A549 (cell line): ENCODE results near the gene WRAP53. TPM values are rescaled to one million over a fixed set of nuclear protein-coding genes. Genes with fewer than 3 reads are reported as not detected.

Experiments used
- ATAC-seq, 2 experiments: fragments of 200-7000 bp in 1 of 2; fragments of >200 bp in 1 of 2; cut with Nextera tagmentation in 1 of 2; cut with Tn5 transposase in 1 of 2; 3 replicates each; pipeline versions ENCODE4 v1.8.0 to v1.9.1; 2018 to 2020; ENCODE audit warnings: mild to moderate bottlenecking in 1 of 2, moderate library complexity in 1 of 2
- CTCF ChIA-PET: fragments of 300-600 bp; sonication (Branson Sonifier 250); formaldehyde crosslinking; extraction: SDS; loops from one replicate; lab custom pipeline; 2021; ENCODE audit warnings: antibody characterized with exemption, inconsistent platforms; lab: Yijun Ruan, JAX
- POLR2A ChIA-PET: fragments of 350-600 bp; formaldehyde crosslinking; extraction: SDS; loops from one replicate; lab custom pipeline; 2021; ENCODE audit warnings: antibody characterized with exemption, inconsistent platforms; lab: Yijun Ruan, JAX
- DNase-seq, 2 experiments: peaks; one replicate each; pipeline versions ENCODE4 v3.0.0 to v3.0.0-alpha.2; 2011 to 2016; ENCODE audit warnings: low read depth in 1 of 2, low spot score in 1 of 2
- FAIRE-seq: peaks from 2 replicates; lab custom pipeline; 2011; peaks lifted over from hg19 to GRCh38; lab: Jason Lieb, UNC
- H3K27ac ChIP-seq, 2 experiments: fragments of >200 bp; sonication (Bioruptor Twin); formaldehyde crosslinking; 3 replicates each; pipeline ENCODE4 v1.5.1; 2016 to 2017
- H3K4me1 ChIP-seq: fragments of >200 bp; sonication (Bioruptor Twin); formaldehyde crosslinking; 3 replicates; pipeline ENCODE4 v1.6.1; 2016
- H3K4me2 ChIP-seq: fragments of >200 bp; sonication (Bioruptor Twin); formaldehyde crosslinking; 3 replicates; pipeline ENCODE4 v1.6.1; 2016
- H3K4me3 ChIP-seq: fragments of >200 bp; sonication (Bioruptor Twin); formaldehyde crosslinking; 3 replicates; pipeline ENCODE4 v1.5.1; 2016
- H3K9me3 ChIP-seq: fragments of >200 bp; sonication (Bioruptor Twin); formaldehyde crosslinking; 3 replicates; pipeline ENCODE4 v1.6.1; 2016
- BCL3 ChIP-seq: fragments of >200 bp; sonication (Bioruptor Twin); formaldehyde crosslinking; IDR thresholded peaks from 3 replicates; pipeline ENCODE4 v1.6.1; 2016
- BHLHE40 ChIP-seq: IDR thresholded peaks from 2 replicates; pipeline ENCODE4 v1.6.1; 2012; ENCODE audit warnings: low read depth, low read length, inconsistent platforms
- CBX2 ChIP-seq: fragments of 200-600 bp; sonication (generic); IDR thresholded peaks from 2 replicates; pipeline ENCODE4 v1.6.1; 2016; ENCODE audit warnings: low read depth, mild to moderate bottlenecking, borderline replicate concordance
- CEBPB ChIP-seq, 2 experiments: fragments of >200 bp in 1 of 2; sonication (Bioruptor Twin) in 1 of 2; formaldehyde crosslinking in 1 of 2; IDR thresholded peaks; 2 replicates each; pipeline ENCODE4 v1.6.1; 2012 to 2016
- EHF ChIP-seq: fragments of 250-450 bp; sonication (Bioruptor Pico); IDR thresholded peaks from 2 replicates; pipeline ENCODE4 v1.5.0; 2020; ENCODE audit warnings: mild to moderate bottlenecking
- ESRRA ChIP-seq: fragments of 150-350 bp; IDR thresholded peaks from 2 replicates; pipeline ENCODE4 v1.6.1; 2014; ENCODE audit warnings: mild to moderate bottlenecking, low read length, borderline replicate concordance
- FOSB ChIP-seq: fragments of 250-450 bp; sonication (Bioruptor Pico); IDR thresholded peaks from 2 replicates; pipeline ENCODE4 v1.5.0; 2020; ENCODE audit warnings: mild to moderate bottlenecking, moderate library complexity
- FOSL2 ChIP-seq, 2 experiments: fragments of 450-650 bp in 1 of 2; fragments of >200 bp in 1 of 2; sonication (Bioruptor Twin) in 1 of 2; formaldehyde crosslinking; IDR thresholded peaks; 2 replicates each; pipeline versions ENCODE4 v1.5.0 to v1.6.1; 2016 to 2020; ENCODE audit warnings: mild to moderate bottlenecking in 1 of 2, moderate library complexity in 1 of 2
- GATA3 ChIP-seq: IDR thresholded peaks from 2 replicates; pipeline ENCODE4 v1.6.1; 2012; ENCODE audit warnings: borderline replicate concordance
- HEYL ChIP-seq: fragments of 250-450 bp; sonication (Bioruptor Pico); IDR thresholded peaks from 2 replicates; pipeline ENCODE4 v1.8.0; 2021; ENCODE audit warnings: mild to moderate bottlenecking, moderate library complexity
- HOXA7 ChIP-seq: fragments of 250-450 bp; sonication (Bioruptor Pico); IDR thresholded peaks from 2 replicates; pipeline ENCODE4 v1.5.0; 2020; ENCODE audit warnings: mild to moderate bottlenecking, moderate library complexity
- HOXB13 ChIP-seq: fragments of 250-450 bp; sonication (Bioruptor Pico); IDR thresholded peaks from 2 replicates; pipeline ENCODE4 v1.5.0; 2020; ENCODE audit warnings: low read depth, mild to moderate bottlenecking, moderate library complexity
- JUN ChIP-seq, 2 experiments: fragments of >200 bp; sonication (Bioruptor Twin); formaldehyde crosslinking; IDR thresholded peaks; 2 replicates in 1 of 2; 3 replicates in 1 of 2; pipeline ENCODE4 v1.6.1; 2016 to 2017
- JUNB ChIP-seq: fragments of >200 bp; sonication (Bioruptor Twin); formaldehyde crosslinking; IDR thresholded peaks from 2 replicates; pipeline ENCODE4 v1.6.1; 2016
- KDM5A ChIP-seq: fragments of 200-600 bp; sonication (generic); IDR thresholded peaks from 2 replicates; pipeline ENCODE4 v1.6.1; 2016; ENCODE audit warnings: antibody characterized with exemption, mild to moderate bottlenecking
- MAZ ChIP-seq: fragments of 150-350 bp; IDR thresholded peaks from 2 replicates; pipeline ENCODE4 v1.6.1; 2014; ENCODE audit warnings: antibody characterized with exemption, low read depth, low read length, borderline replicate concordance
- MYC ChIP-seq: IDR thresholded peaks from 2 replicates; pipeline ENCODE4 v1.6.1; 2012; ENCODE audit warnings: mild to moderate bottlenecking, inconsistent platforms, low read length, improper control_type of control experiment, borderline replicate concordance
- NFE2L2 ChIP-seq: fragments of 150-350 bp; conservative IDR thresholded peaks from 2 replicates; pipeline ENCODE4 v1.6.1; 2014; ENCODE audit warnings: low read length
- NPAS2 ChIP-seq: fragments of 250-450 bp; sonication (Bioruptor Pico); IDR thresholded peaks from 2 replicates; pipeline ENCODE4 v1.8.0; 2022; ENCODE audit warnings: mild to moderate bottlenecking, moderate library complexity, borderline replicate concordance
- PHF8 ChIP-seq: fragments of 200-600 bp; sonication (generic); IDR thresholded peaks from 2 replicates; pipeline ENCODE4 v1.6.1; 2016; ENCODE audit warnings: low read depth, mild to moderate bottlenecking, antibody characterized with exemption, moderate library complexity, borderline replicate concordance
- POLR2A ChIP-seq: IDR thresholded peaks from 2 replicates; pipeline ENCODE4 v1.6.1; 2012; ENCODE audit warnings: mild to moderate bottlenecking, low read length
- POLR2AphosphoS2 ChIP-seq: conservative IDR thresholded peaks from 2 replicates; pipeline ENCODE4 v1.6.1; 2012; ENCODE audit warnings: low read length, improper control_type of control experiment, inconsistent platforms
- RARB ChIP-seq: fragments of 250-450 bp; sonication (Bioruptor Pico); IDR thresholded peaks from 2 replicates; pipeline ENCODE4 v1.8.0; 2021; ENCODE audit warnings: mild to moderate bottlenecking, moderate library complexity
- RCOR1 ChIP-seq: fragments of 150-350 bp; IDR thresholded peaks from 2 replicates; pipeline ENCODE4 v1.6.1; 2014; ENCODE audit warnings: antibody characterized with exemption, low read length, low read depth
- SMC3 ChIP-seq: fragments of >200 bp; sonication (Bioruptor Twin); formaldehyde crosslinking; IDR thresholded peaks from 3 replicates; pipeline ENCODE4 v1.6.1; 2018; ENCODE audit warnings: inconsistent platforms
- TFCP2L1 ChIP-seq: fragments of 250-450 bp; sonication (Bioruptor Pico); IDR thresholded peaks from 2 replicates; pipeline ENCODE4 v1.5.0; 2021; ENCODE audit warnings: mild to moderate bottlenecking
- TP53 ChIP-seq: fragments of 250-450 bp; sonication (Bioruptor Pico); IDR thresholded peaks from 2 replicates; pipeline ENCODE4 v1.5.0; 2021; ENCODE audit warnings: mild to moderate bottlenecking, moderate library complexity
- USF2 ChIP-seq: fragments of 450-650 bp; IDR thresholded peaks from 2 replicates; pipeline ENCODE4 v1.6.1; 2014; ENCODE audit warnings: antibody characterized with exemption
- ZFP36 ChIP-seq: fragments of 450-650 bp; IDR thresholded peaks from 2 replicates; pipeline ENCODE4 v1.6.1; 2014; ENCODE audit warnings: borderline replicate concordance; ENCODE audit not compliant: partially characterized antibody
- ZSCAN20 ChIP-seq: fragments of 250-450 bp; sonication (Bioruptor Pico); IDR thresholded peaks from 2 replicates; pipeline ENCODE4 v1.8.0; 2022; ENCODE audit warnings: mild to moderate bottlenecking, moderate library complexity
- WGBS: methylation state at CpG from one replicate; pipeline ENCODE4 v1.1.6; 2017; ENCODE audit errors: missing lambda C conversion rate; 5-methylcytosine and 5-hydroxymethylcytosine counted together
- polyA plus RNA-seq, 4 experiments: library from polyadenylated mRNA; depleted of rRNA in 3 of 4; stranded (reverse); fragments of >200 nt; fragmentation: RNase III in 1 of 4; extraction: RNeasy Plus Mini Kit Qiagen cat#74134 plus additional on column Dnase treatment in 1 of 4; gene quantifications; 2 replicates in 3 of 4; 3 replicates in 1 of 4; pipeline ENCODE4 v1.2.3, GENCODE V29; 2011 to 2017
- TF ChIP-seq, protein P1 (sequence below): IDR thresholded peaks from 2 replicates; pipeline ENCODE4 v1.6.1; 2012
- TF ChIP-seq, protein P2 (sequence below): IDR thresholded peaks from 2 replicates; pipeline ENCODE4 v1.6.1; 2012; ENCODE audit warnings: low read depth, borderline replicate concordance

WRAP53 gene
- polyA plus RNA-seq, 2 of the 4 experiments (the other 2 are of a cell fraction) = 15.9 to 34.0 TPM

DNA sequence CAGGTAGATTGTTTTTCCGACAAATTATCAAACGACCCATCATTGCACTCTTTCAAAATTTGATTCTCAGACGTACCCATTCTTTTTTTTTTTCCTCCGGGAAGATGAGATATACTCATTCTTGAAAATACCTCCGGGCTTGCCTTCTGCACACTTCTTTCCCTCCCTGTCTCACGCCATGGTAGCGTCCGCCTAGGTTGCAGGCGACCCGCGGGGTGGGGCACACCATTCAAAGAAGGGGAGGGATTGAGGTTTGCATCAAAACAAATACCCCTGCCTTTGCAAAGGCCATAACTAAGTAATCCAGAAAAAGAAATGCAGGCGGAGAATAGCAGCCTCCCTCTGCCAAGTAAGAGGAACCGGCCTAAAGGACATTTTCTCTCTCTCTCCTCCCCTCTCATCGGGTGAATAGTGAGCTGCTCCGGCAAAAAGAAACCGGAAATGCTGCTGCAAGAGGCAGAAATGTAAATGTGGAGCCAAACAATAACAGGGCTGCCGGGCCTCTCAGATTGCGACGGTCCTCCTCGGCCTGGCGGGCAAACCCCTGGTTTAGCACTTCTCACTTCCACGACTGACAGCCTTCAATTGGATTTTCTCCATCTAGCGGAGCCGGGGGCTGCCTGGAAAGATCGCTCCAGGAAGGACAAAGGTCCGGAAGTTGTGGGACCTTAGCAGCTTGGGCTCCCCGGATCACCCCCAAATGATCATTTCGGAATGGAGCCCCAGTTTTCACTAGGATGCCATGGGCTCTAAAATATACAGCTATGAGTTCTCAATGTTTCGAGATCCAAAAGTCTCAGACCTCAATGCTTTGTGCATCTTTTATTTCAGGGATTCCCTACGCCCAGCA lies 1.8 kb upstream of the WRAP53 start:
- peak; percentile 55 to 66 for ATAC-seq
- peak; percentile 78 to 95 for DNase-seq

DNA sequence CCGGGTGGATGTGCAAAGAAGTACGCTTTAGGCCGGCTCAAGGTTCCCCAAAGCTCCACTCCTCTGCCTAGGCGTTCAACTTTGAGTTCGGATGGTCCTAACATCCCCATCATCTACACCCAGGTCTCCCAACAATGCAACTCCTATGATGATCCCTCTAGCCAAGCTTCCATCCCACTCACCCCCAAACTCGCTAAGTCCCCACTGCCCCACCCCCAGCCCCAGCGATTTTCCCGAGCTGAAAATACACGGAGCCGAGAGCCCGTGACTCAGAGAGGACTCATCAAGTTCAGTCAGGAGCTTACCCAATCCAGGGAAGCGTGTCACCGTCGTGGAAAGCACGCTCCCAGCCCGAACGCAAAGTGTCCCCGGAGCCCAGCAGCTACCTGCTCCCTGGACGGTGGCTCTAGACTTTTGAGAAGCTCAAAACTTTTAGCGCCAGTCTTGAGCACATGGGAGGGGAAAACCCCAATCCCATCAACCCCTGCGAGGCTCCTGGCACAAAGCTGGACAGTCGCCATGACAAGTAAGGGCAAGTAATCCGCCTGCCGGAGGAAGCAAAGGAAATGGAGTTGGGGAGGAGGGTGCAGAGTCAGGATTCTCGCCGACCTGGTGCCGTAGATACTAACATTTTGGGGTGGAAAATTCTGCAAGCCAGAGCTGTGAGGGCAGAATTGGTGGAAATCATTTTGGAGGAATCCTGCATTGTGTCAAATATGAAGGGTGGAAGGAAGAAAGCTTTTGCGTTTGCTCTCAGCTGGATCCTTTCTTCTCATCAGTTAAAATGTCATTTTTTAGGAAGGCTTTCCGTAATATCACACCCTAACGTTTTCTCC lies 987 bp upstream of the WRAP53 start, which contains the start of gene TP53:
TP53 (minus strand) TSS at position 419 of the 836 bp plus-strand sequence. CDS start 10,896 bp downstream, outside the sequence.
- FAIRE-seq (peak; percentile 92), DNase-seq (peak; percentile 91 to 97), ATAC-seq (peak; percentile 58 to 71)
- H3K4me3 ChIP-seq = peak within 1 kb of the TSS; percentile 77
- no peaks in the 10 kb centered on the region for H3K9me3 ChIP-seq
- ChIA-PET POLR2A (interaction anchor here (0.5 to 4.1 kb wide), 46 partner anchors 12 to 486 kb away, joined by 3 to 97 read pairs (median 5); partner anchors contain the start of genes ATP1B2, CD68, CNTROB and CYB5D1), CTCF (interaction anchor here (0.6 to 10.0 kb wide), 55 partner anchors 12 to 472 kb away, joined by 3 to 191 read pairs (median 6); partner anchors contain the start of genes ATP1B2, CD68, DNAH2 and EFNB3)
- H3K4me2 ChIP-seq = peak within 1 kb of the TSS; percentile 93
- 2% methylated on average over 27 of the region's 30 CpGs for whole genome bisulfite sequencing
- peaks cover 23% of the 10 kb centered on the region for H3K4me1 ChIP-seq
- peak within 1 kb of the TSS; percentile 94 to 95 for H3K27ac ChIP-seq
- TF ChIP-seq MAZ = no peak
- 0 out of 2 replicates have a peak, but pooled peaks have one; percentile 72 for TF ChIP-seq POLR2AphosphoS2
- TF ChIP-seq ZFP36 = no peak
- TF ChIP-seq JUNB = peak; percentile 60; the same call in 1 of the 2 replicates
- peak; percentile 100 for TF ChIP-seq MYC
- TF ChIP-seq TFCP2L1 (CRISPR knock-in tag) = no peak
- TF ChIP-seq, protein P1, sequence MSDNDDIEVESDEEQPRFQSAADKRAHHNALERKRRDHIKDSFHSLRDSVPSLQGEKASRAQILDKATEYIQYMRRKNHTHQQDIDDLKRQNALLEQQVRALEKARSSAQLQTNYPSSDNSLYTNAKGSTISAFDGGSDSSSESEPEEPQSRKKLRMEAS = peak; percentile 100
- TF ChIP-seq GATA3 = peak; percentile 43; the same call in 1 of the 2 replicates
- peak; percentile 99 for TF ChIP-seq BCL3
- peak; percentile 97 for TF ChIP-seq POLR2A
- TF ChIP-seq CEBPB (IDR thresholded peaks at IDR 0.05) = peak; percentile 53 to 73; a peak in 3 of 4 replicates
- TF ChIP-seq TP53 (CRISPR knock-in tag) = peak; percentile 24; the same call in 1 of the 2 replicates
- TF ChIP-seq NPAS2 (CRISPR knock-in tag) = no peak
- 0 out of 2 replicates have a peak, but pooled peaks have one; percentile 26 for TF ChIP-seq USF2
- peak; percentile 42; the same call in 1 of the 2 replicates for TF ChIP-seq RCOR1
- TF ChIP-seq NFE2L2 = no peak

More for the DNA sequence above, 1.8 kb upstream of the WRAP53 start:
- Histone ChIP-seq H3K9me3 (no peaks in the 10 kb centered on the region), H3K4me3 (peak overlapping the region; percentile 77), H3K4me1 (peaks cover 23% of the 10 kb centered on the region), H3K27ac (peak overlapping the region; percentile 94 to 95), H3K4me2 (peak overlapping the region; percentile 93)
- no peak for TF ChIP-seq HOXB13 (CRISPR knock-in tag)
- peak; percentile 91; the same call in 1 of the 2 replicates for TF ChIP-seq FOSB (CRISPR knock-in tag)
- TF ChIP-seq TP53 (CRISPR knock-in tag) = peak; percentile 93
- peak; percentile 97 for TF ChIP-seq HOXA7
- peak; percentile 83; the same call in 1 of the 3 replicates for TF ChIP-seq BCL3
- peak; percentile 76 for TF ChIP-seq RARB
- TF ChIP-seq, protein P1 = peak; percentile 80
- TF ChIP-seq POLR2A = peak; percentile 57
- no peak for TF ChIP-seq SMC3
- TF ChIP-seq HEYL = no peak
- TF ChIP-seq FOSL2 (IDR thresholded peaks at IDR 0.05) = no peak
- TF ChIP-seq FOSL2 (CRISPR knock-in tag; IDR thresholded peaks at IDR 0.05) = no peak
- peak; percentile 85 for TF ChIP-seq BHLHE40
- no peak for TF ChIP-seq RCOR1
- no peak for TF ChIP-seq NPAS2 (CRISPR knock-in tag)
- peak in 1 of 2 experiments; percentile 47; a peak in 4 of 5 replicates for TF ChIP-seq JUN (IDR thresholded peaks at IDR 0.05)
- TF ChIP-seq TFCP2L1 (CRISPR knock-in tag) = peak; percentile 73
- TF ChIP-seq ZSCAN20 (CRISPR knock-in tag) = 0 out of 2 replicates have a peak, but pooled peaks have one; percentile 20
- TF ChIP-seq EHF (CRISPR knock-in tag) = peak; percentile 28; the same call in 1 of the 2 replicates
- TF ChIP-seq, protein P2, sequence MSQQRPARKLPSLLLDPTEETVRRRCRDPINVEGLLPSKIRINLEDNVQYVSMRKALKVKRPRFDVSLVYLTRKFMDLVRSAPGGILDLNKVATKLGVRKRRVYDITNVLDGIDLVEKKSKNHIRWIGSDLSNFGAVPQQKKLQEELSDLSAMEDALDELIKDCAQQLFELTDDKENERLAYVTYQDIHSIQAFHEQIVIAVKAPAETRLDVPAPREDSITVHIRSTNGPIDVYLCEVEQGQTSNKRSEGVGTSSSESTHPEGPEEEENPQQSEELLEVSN = peak; percentile 11; the same call in 1 of the 2 replicates
- TF ChIP-seq PHF8 = peak; percentile 69; the same call in 1 of the 2 replicates
- TF ChIP-seq CBX2 = no peak
- TF ChIP-seq KDM5A = peak; percentile 23; the same call in 1 of the 2 replicates
- TF ChIP-seq GATA3 = peak; percentile 83
- 0 out of 2 replicates have a peak, but pooled peaks have one; percentile 10 for TF ChIP-seq ESRRA
- peak; percentile 12 to 51; a peak in 1 of 4 replicates for TF ChIP-seq CEBPB (IDR thresholded peaks at IDR 0.05)
- WGBS = 2% methylated on average over 30 of the region's 30 CpGs
- CTCF ChIA-PET = interaction anchor here (0.6 to 10.0 kb wide), 33 partner anchors 12 to 323 kb away, joined by 3 to 191 read pairs (median 10); partner anchors contain the start of genes ATP1B2, CD68, DNAH2 and EFNB3
- FAIRE-seq = no peak
- POLR2A ChIA-PET = interaction anchor here (0.5 to 4.1 kb wide), 46 partner anchors 12 to 487 kb away, joined by 3 to 97 read pairs (median 6); partner anchors contain the start of genes ATP1B2, CD68, CNTROB and CYB5D1
